HEK293 (cell line): ENCODE measurements around the gene HYPK.

Source experiments
- CTCF ChIA-PET: fragments of 350-600 bp; formaldehyde crosslinking; extraction: SDS; loops from one replicate; lab custom pipeline; 2021; ENCODE audit warnings: antibody characterized with exemption; lab: Yijun Ruan, JAX
- POLR2A ChIA-PET: fragments of 300-600 bp; formaldehyde crosslinking; extraction: SDS; loops from one replicate; lab custom pipeline; 2020; ENCODE audit warnings: antibody characterized with exemption, inconsistent platforms; lab: Yijun Ruan, JAX
- H3K27ac ChIP-seq: fragments of 200-500 bp; sonication (Bioruptor generic); 2 replicates; pipeline ENCODE4 v1.5.1; 2014; ENCODE audit warnings: low read depth, low read length, control low read depth, inconsistent platforms; ENCODE audit errors: extremely low read depth
- H3K36me3 ChIP-seq, 2 experiments: fragments of 200-500 bp in 1 of 2; sonication (Bioruptor generic) in 1 of 2; 1 replicate in 1 of 2; 2 replicates in 1 of 2; pipeline ENCODE4 v1.5.1; 2014 to 2017; ENCODE audit warnings: inconsistent platforms in 2 of 2, low read length in 2 of 2; ENCODE audit not compliant: control insufficient read depth in 2 of 2, insufficient read depth in 1 of 2
- H3K4me1 ChIP-seq: fragments of 200-500 bp; sonication (Bioruptor generic); 2 replicates; pipeline ENCODE4 v1.5.1; 2014; ENCODE audit warnings: mild to moderate bottlenecking, low read length, inconsistent platforms; ENCODE audit not compliant: control insufficient read depth, insufficient read depth
- H3K4me3 ChIP-seq: 2 replicates; pipeline ENCODE4 v1.5.1; 2011; ENCODE audit warnings: low read depth, mild to moderate bottlenecking, control low read depth, low read length, moderate library complexity
- H3K9me3 ChIP-seq: fragments of 200-500 bp; sonication (Bioruptor generic); 2 replicates; pipeline ENCODE4 v1.5.1; 2014; ENCODE audit warnings: low read depth, low read length, inconsistent platforms; ENCODE audit not compliant: control insufficient read depth, insufficient read depth
- WT1 ChIP-seq: fragments of 450-650 bp; formaldehyde crosslinking; IDR thresholded peaks from 2 replicates; pipeline ENCODE4 v1.5.1; 2016; ENCODE audit warnings: missing biosample characterization, missing genetic modification characterization
- ZNF146 ChIP-seq: fragments of 450-650 bp; formaldehyde crosslinking; IDR thresholded peaks from 2 replicates; pipeline ENCODE4 v1.5.1; 2016; ENCODE audit warnings: missing biosample characterization, missing genetic modification characterization
- ZNF677 ChIP-seq: fragments of 450-650 bp; IDR thresholded peaks from 2 replicates; pipeline ENCODE4 v1.5.0; 2018; ENCODE audit warnings: missing biosample characterization, mild to moderate bottlenecking, missing genetic modification characterization, moderate library complexity
- ZNF704 ChIP-seq: fragments of 450-650 bp; formaldehyde crosslinking; IDR thresholded peaks from 2 replicates; pipeline ENCODE4 v1.5.1; 2016; ENCODE audit warnings: missing biosample characterization, missing genetic modification characterization
- ZSCAN5A ChIP-seq: fragments of 450-650 bp; formaldehyde crosslinking; IDR thresholded peaks from 2 replicates; pipeline ENCODE4 v1.5.1; 2016; ENCODE audit warnings: missing biosample characterization, missing genetic modification characterization

The HYPK gene

GRCh38 chr15:43852607-43853006 is 52.2 kb downstream of the HYPK start:
- Histone ChIP-seq H3K36me3 (peaks cover 36 to 75% of the 10 kb centered on the region in 2 experiments), H3K9me3 (no peaks in the 10 kb centered on the region), H3K4me3 (no peak overlapping the region), H3K4me1 (no peaks in the 10 kb centered on the region), H3K27ac (no peak overlapping the region)
- TF ChIP-seq ZNF146, result peak; percentile 57; the same call in 1 of the 2 replicates
- TF ChIP-seq ZNF704 (tag by site-specific recombination), result no peak
- TF ChIP-seq ZNF677 (tag by site-specific recombination), result no peak
- TF ChIP-seq WT1 (tag by site-specific recombination), result no peak
- TF ChIP-seq ZSCAN5A (tag by site-specific recombination), result no peak
- POLR2A ChIA-PET, result no interaction called here
- CTCF ChIA-PET, result no interaction called here
